C4-2B (cell line): ENCODE data around the gene EHF.

Source experiments
- ZFX ChIP-seq: fragments of 450-650 bp; IDR thresholded peaks from 2 replicates; pipeline ENCODE4 v1.6.1; 2017
- TF ChIP-seq, protein P1 (sequence below): fragments of 450-650 bp; conservative IDR thresholded peaks from 2 replicates; pipeline ENCODE4 v1.5.1; 2017; ENCODE audit warnings: mild to moderate bottlenecking

DNA sequence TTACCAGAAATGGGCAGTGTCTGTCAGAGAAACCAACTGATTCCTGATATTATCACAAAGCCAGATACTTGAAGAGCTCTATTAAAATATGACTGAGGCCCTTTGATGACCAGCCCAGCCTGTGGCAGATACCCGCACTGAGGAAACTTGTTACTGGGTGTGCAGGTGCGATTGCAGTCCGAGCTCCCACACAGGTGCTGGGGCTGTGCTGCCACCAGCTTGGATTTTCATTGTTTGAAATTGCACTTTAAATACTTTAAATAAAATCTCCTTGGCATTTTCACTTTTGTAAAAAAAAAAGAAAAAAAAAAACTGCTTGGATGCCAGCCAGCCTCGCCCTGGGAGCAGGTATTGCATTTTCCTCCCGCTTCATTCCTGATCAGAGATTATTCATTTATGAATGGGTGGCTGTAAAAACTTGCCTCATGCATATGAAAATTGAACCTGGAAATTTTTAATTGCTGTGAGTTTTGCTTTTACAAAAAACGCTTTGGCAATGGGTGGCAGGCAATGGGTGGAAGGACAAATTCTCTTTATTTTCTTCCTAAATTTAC, 21.2 kb downstream of the EHF start:
- TF ChIP-seq, protein P1, sequence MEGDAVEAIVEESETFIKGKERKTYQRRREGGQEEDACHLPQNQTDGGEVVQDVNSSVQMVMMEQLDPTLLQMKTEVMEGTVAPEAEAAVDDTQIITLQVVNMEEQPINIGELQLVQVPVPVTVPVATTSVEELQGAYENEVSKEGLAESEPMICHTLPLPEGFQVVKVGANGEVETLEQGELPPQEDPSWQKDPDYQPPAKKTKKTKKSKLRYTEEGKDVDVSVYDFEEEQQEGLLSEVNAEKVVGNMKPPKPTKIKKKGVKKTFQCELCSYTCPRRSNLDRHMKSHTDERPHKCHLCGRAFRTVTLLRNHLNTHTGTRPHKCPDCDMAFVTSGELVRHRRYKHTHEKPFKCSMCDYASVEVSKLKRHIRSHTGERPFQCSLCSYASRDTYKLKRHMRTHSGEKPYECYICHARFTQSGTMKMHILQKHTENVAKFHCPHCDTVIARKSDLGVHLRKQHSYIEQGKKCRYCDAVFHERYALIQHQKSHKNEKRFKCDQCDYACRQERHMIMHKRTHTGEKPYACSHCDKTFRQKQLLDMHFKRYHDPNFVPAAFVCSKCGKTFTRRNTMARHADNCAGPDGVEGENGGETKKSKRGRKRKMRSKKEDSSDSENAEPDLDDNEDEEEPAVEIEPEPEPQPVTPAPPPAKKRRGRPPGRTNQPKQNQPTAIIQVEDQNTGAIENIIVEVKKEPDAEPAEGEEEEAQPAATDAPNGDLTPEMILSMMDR = no peak
- no peak for TF ChIP-seq ZFX
